ENCODE results near the gene ZNF287.

DNA sequence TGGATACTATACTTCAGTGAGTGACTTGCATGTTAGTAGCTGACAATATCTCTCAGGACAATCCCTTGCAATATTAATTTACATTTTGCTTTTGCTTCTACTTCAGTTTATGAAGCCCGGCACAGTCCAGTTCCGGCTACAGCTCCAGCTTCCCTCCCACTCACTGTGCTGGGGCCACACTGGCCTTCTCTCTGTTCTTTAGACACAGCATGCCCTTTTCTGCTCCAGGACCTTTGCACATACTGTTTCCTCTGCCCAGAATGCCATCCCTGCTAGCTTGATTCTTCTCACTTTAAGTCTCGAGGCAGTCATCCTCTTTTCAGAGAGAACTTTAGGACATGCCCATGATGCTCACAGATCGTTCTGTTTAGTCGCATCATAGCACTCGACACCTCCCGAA, 51.5 kb downstream of the ZNF287 start:
- TF ChIP-seq, protein P1, sequence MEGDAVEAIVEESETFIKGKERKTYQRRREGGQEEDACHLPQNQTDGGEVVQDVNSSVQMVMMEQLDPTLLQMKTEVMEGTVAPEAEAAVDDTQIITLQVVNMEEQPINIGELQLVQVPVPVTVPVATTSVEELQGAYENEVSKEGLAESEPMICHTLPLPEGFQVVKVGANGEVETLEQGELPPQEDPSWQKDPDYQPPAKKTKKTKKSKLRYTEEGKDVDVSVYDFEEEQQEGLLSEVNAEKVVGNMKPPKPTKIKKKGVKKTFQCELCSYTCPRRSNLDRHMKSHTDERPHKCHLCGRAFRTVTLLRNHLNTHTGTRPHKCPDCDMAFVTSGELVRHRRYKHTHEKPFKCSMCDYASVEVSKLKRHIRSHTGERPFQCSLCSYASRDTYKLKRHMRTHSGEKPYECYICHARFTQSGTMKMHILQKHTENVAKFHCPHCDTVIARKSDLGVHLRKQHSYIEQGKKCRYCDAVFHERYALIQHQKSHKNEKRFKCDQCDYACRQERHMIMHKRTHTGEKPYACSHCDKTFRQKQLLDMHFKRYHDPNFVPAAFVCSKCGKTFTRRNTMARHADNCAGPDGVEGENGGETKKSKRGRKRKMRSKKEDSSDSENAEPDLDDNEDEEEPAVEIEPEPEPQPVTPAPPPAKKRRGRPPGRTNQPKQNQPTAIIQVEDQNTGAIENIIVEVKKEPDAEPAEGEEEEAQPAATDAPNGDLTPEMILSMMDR (conservative IDR thresholded peaks at IDR 0.05; ENCODE audit: low read length): no peak
- no peak for TF ChIP-seq EZH2phosphoT487 (IDR thresholded peaks at IDR 0.05; ENCODE audit: borderline replicate concordance, low read depth, low read length)
